LNCAP (cell line): ENCODE results near the gene C4BPB.

Experiments used
- TF ChIP-seq, protein P1 (sequence below): fragments of 450-650 bp; IDR thresholded peaks from 2 replicates; pipeline ENCODE4 v1.5.1; 2017; ENCODE audit warnings: mild to moderate bottlenecking

The C4BPB gene

GRCh38 chr1:207064561-207064960, 24.1 kb upstream of the C4BPB start:
- TF ChIP-seq, protein P1, sequence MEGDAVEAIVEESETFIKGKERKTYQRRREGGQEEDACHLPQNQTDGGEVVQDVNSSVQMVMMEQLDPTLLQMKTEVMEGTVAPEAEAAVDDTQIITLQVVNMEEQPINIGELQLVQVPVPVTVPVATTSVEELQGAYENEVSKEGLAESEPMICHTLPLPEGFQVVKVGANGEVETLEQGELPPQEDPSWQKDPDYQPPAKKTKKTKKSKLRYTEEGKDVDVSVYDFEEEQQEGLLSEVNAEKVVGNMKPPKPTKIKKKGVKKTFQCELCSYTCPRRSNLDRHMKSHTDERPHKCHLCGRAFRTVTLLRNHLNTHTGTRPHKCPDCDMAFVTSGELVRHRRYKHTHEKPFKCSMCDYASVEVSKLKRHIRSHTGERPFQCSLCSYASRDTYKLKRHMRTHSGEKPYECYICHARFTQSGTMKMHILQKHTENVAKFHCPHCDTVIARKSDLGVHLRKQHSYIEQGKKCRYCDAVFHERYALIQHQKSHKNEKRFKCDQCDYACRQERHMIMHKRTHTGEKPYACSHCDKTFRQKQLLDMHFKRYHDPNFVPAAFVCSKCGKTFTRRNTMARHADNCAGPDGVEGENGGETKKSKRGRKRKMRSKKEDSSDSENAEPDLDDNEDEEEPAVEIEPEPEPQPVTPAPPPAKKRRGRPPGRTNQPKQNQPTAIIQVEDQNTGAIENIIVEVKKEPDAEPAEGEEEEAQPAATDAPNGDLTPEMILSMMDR: no peak

DNA sequence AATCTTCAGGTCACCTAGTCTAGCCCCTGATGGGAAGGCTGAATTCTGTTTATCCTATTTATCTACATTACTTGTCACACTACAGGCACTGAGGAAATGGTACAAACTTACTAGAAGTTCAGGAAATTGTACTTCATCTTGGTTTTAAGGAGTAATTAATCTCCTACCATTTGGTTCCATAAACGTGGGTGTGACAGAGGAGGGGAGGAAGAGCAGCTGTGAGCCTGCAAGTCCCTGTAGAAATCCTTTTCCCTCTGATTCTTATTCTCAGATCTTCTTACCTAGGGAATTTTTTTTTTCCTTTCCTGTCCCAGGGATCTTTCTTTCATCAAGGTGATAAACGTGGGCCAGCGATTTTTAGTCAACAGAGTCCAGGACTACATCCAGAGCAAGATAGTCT, 21.5 kb upstream of the C4BPB start:
- TF ChIP-seq, protein P1: no peak

GRCh38 chr1:207067665-207068064, 21.0 kb upstream of the C4BPB start:
- TF ChIP-seq, protein P1: no peak

DNA sequence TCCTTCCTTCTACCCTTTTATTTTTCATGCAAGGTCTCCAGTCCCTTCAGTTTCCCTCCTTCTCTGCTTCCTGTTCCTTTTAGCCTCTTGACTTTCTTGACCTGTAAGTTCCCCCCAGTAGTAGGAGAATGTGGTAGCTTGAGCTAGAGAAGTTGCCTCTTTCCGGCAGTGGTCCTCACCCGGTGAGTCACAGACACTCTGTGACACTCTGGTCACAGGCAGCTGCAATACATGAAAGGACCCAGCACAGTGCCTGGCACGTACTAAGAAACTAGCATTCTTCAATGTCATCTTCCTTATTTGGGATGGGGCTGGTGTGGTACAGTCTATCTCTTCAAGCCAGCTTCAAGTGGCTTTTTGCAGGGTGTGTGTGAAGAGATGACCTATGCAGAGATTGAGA, 19.6 kb upstream of the C4BPB start:
- TF ChIP-seq, protein P1: no peak

DNA sequence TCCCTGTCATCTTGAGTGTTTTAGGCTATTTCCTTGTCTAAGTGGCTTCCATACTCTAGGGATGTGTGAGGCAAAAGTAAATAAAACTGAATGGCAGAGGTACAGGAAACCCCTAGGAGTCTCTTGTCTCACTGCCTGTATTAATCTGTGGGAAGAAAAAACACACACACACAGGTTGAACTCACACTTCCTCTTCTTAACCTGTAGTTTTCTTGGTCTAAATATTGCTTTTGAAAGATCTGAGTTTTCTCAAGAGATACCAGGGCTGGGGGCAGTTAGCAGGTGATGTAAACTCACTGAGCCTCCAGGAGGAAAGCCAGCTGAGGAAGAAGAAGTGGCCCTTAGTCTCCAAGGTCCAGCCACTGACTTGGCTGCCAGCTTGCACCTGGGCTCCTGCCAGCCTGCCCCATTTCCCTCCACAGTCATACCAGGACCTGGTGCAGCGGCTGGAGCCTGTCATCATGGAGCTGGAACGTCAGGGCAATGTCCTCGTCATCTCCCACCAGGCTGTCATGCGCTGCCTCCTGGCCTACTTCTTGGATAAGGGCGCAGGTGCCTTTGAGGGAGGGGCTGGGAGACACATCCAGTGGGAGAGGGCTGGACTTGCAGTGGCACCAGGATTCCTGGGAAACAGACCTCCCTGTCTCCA, 18.7 kb upstream of the C4BPB start:
- TF ChIP-seq, protein P1: no peak

- TF ChIP-seq, protein P1: no peak
Observed at GRCh38 chr1:207070811-207071210, 17.8 kb upstream of the C4BPB start.

DNA sequence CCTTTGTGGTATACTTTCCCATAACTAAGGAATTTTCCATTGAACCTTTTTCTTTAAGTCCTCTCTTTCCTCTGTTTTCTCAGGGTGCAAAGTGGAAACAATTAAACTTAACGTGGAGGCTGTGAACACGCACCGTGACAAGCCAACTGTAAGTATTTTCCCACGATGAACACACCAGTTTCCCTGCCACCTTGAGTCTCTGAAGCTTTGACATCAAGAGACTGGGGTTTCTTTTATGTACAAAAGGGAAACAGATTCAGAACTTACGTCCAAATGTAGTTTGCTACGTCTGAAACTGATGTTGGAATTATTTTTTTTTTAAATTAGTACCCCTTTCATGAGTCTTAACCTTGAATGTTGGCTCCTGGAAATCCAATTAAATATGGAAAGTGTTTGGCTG, 17.2 kb upstream of the C4BPB start:
- TF ChIP-seq, protein P1: no peak

- TF ChIP-seq, protein P1: no peak
Observed at GRCh38 chr1:207072233-207072632, 16.4 kb upstream of the C4BPB start.
